Breast epithelium (tissue), 3 donors: ENCODE data around the gene CGB2.

Source experiments
- CTCF ChIP-seq, 3 donors: fragments of 450-650 bp; IDR thresholded peaks; one replicate each; pipeline ENCODE4 v1.5.1; 2016 to 2017; ENCODE audit warnings: antibody characterized with exemption in 3 of 3, mild to moderate bottlenecking in 3 of 3, moderate library complexity in 3 of 3
- POLR2A ChIP-seq: fragments of 450-650 bp; IDR thresholded peaks from one replicate; pipeline ENCODE4 v1.6.1; 2016; ENCODE audit warnings: antibody characterized with exemption, mild to moderate bottlenecking, moderate library complexity
- POLR2AphosphoS5 ChIP-seq, 3 donors: sonication (generic); formaldehyde crosslinking; IDR thresholded peaks; one replicate each; pipeline ENCODE4 v1.6.1; 2017; ENCODE audit warnings: antibody characterized with exemption in 3 of 3

- no peak for TF ChIP-seq CTCF (IDR thresholded peaks at IDR 0.05)
- no peak for TF ChIP-seq POLR2A
- no peak for TF ChIP-seq POLR2AphosphoS5 (IDR thresholded peaks at IDR 0.05)
Observed at GRCh38 chr19:49004964-49005614, 26.6 kb upstream of the CGB2 start.
